H1 (cell line): ENCODE results near the gene PRR12. TPM values are rescaled to one million over a fixed set of nuclear protein-coding genes. Genes with fewer than 3 reads are reported as not detected.

Source experiments
- CTCF ChIA-PET: fragments of 300-600 bp; sonication (Branson Sonifier 250); formaldehyde crosslinking; loops from one replicate; lab custom pipeline; 2021; ENCODE audit not compliant: partially characterized antibody; lab: Charles Lee
- POLR2A ChIA-PET: fragments of 300-600 bp; sonication (Branson Sonifier 250); formaldehyde crosslinking; loops from one replicate; lab custom pipeline; 2021; ENCODE audit warnings: inconsistent platforms; ENCODE audit not compliant: partially characterized antibody; lab: Charles Lee
- DNase-seq, 2 experiments: peaks; one replicate each; pipeline versions ENCODE4 v3.0.0 to v3.0.0-alpha.2; 2010 to 2022; ENCODE audit warnings: low spot score in 2 of 2, low read depth in 1 of 2, mixed read lengths in 1 of 2
- FAIRE-seq: peaks from 2 replicates; lab custom pipeline; 2011; peaks lifted over from hg19 to GRCh38; lab: Jason Lieb, UNC
- H2AFZ ChIP-seq: 2 replicates; pipeline ENCODE4 v1.8.1; 2012; ENCODE audit warnings: low read length, inconsistent platforms
- H2AK5ac ChIP-seq: 2 replicates; pipeline ENCODE4 v1.6.1; 2013; ENCODE audit warnings: low read depth, low read length
- H2BK120ac ChIP-seq: replicated peaks from 2 replicates; pipeline ENCODE3; 2013; ENCODE audit warnings: low read depth, low read length, inconsistent platforms
- H2BK12ac ChIP-seq: 2 replicates; pipeline ENCODE4 v1.6.1; 2013; ENCODE audit warnings: low read depth, low read length
- H2BK15ac ChIP-seq: 2 replicates; pipeline ENCODE4 v1.6.1; 2013; ENCODE audit warnings: low read length
- H2BK20ac ChIP-seq: 2 replicates; pipeline ENCODE4 v1.6.1; 2013; ENCODE audit warnings: low read length
- H2BK5ac ChIP-seq: 2 replicates; pipeline ENCODE4 v1.6.1; 2013; ENCODE audit warnings: low read depth, low read length
- H3K14ac ChIP-seq: 2 replicates; pipeline ENCODE4 v1.6.1; 2013; ENCODE audit warnings: inconsistent platforms; ENCODE audit not compliant: insufficient read length
- H3K18ac ChIP-seq: 2 replicates; pipeline ENCODE4 v1.6.1; 2013; ENCODE audit warnings: low read length; ENCODE audit errors: extremely low read depth
- H3K23ac ChIP-seq: 2 replicates; pipeline ENCODE4 v1.6.1; 2013; ENCODE audit warnings: inconsistent platforms; ENCODE audit not compliant: insufficient read length
- H3K23me2 ChIP-seq: 2 replicates; pipeline ENCODE4 v1.6.1; 2013; ENCODE audit warnings: low read depth, low read length
- H3K27ac ChIP-seq: 2 replicates; pipeline ENCODE4 v1.6.1; 2011; ENCODE audit warnings: low read depth, low read length, inconsistent platforms
- H3K27me3 ChIP-seq, 4 experiments: replicated peaks in 1 of 4; 1 replicate in 1 of 4; 2 replicates in 3 of 4; pipeline versions ENCODE4 v1.6.1 to v1.8.1; 2011 to 2013; ENCODE audit warnings: low read length in 3 of 4, mild to moderate bottlenecking in 3 of 4, inconsistent platforms in 2 of 4, mixed read lengths in 2 of 4, moderate library complexity in 1 of 4; ENCODE audit not compliant: control insufficient read depth in 3 of 4, insufficient read depth in 3 of 4; ENCODE audit errors: extremely low read depth in 1 of 4
- H3K36me3 ChIP-seq, 4 experiments: 2 replicates each; pipeline versions ENCODE4 v1.6.1 to v1.8.1; 2011 to 2013; ENCODE audit warnings: mild to moderate bottlenecking in 4 of 4, low read length in 3 of 4, moderate library complexity in 2 of 4, control low read depth in 1 of 4, inconsistent platforms in 1 of 4; ENCODE audit not compliant: insufficient read depth in 4 of 4, control insufficient read depth in 2 of 4
- H3K4ac ChIP-seq: replicated peaks from 2 replicates; pipeline ENCODE3; 2013; ENCODE audit warnings: low read length, low read depth, mixed read lengths, inconsistent platforms; ENCODE audit not compliant: insufficient read length
- H3K4me1 ChIP-seq, 4 experiments: replicated peaks in 1 of 4; 1 replicate in 1 of 4; 2 replicates in 3 of 4; pipeline versions ENCODE4 v1.6.1 to v1.8.1; 2011 to 2013; ENCODE audit warnings: low read length in 3 of 4, inconsistent platforms in 2 of 4, mixed read lengths in 1 of 4; ENCODE audit not compliant: insufficient read depth in 4 of 4, control insufficient read depth in 3 of 4
- H3K4me2 ChIP-seq, 2 experiments: 2 replicates each; pipeline versions ENCODE4 v1.6.1 to v1.8.1; 2011 to 2013; ENCODE audit warnings: low read depth in 2 of 2, low read length in 2 of 2, control low read depth in 1 of 2, inconsistent platforms in 1 of 2, mild to moderate bottlenecking in 1 of 2; ENCODE audit not compliant: insufficient read depth in 1 of 2
- H3K4me3 ChIP-seq, 4 experiments: fragments of 200-600, 300-600 bp in 1 of 4; sonication (generic), shearing (Covaris generic), sonication (Bioruptor Twin) in 1 of 4; 2 replicates each; pipeline versions ENCODE4 v1.5.1 to v1.8.1; 2011 to 2016; ENCODE audit warnings: low read length in 4 of 4, low read depth in 3 of 4, control low read depth in 2 of 4, inconsistent platforms in 2 of 4, mild to moderate bottlenecking in 2 of 4, mixed read lengths in 1 of 4, moderate library complexity in 1 of 4; ENCODE audit not compliant: insufficient read depth in 2 of 4; ENCODE audit errors: extremely low read depth in 1 of 4
- H3K56ac ChIP-seq: replicated peaks from 2 replicates; pipeline ENCODE3; 2013; ENCODE audit warnings: low read depth, mild to moderate bottlenecking, mixed read lengths, low read length, inconsistent platforms; ENCODE audit not compliant: insufficient read length
- H3K79me1 ChIP-seq: 2 replicates; pipeline ENCODE4 v1.6.1; 2013; ENCODE audit warnings: low read depth, low read length, control low read depth
- H3K79me2 ChIP-seq, 2 experiments: 2 replicates each; pipeline versions ENCODE4 v1.6.1 to v1.8.1; 2012 to 2013; ENCODE audit warnings: low read length in 2 of 2, mild to moderate bottlenecking in 2 of 2, inconsistent platforms in 1 of 2; ENCODE audit not compliant: insufficient read depth in 2 of 2, control insufficient read depth in 1 of 2
- H3K9ac ChIP-seq, 4 experiments: replicated peaks in 1 of 4; 1 replicate in 1 of 4; 2 replicates in 3 of 4; pipeline versions ENCODE4 v1.6.1 to v1.8.1; 2011 to 2013; ENCODE audit warnings: low read depth in 3 of 4, low read length in 3 of 4, control low read depth in 2 of 4, mild to moderate bottlenecking in 2 of 4, moderate library complexity in 2 of 4, inconsistent platforms in 1 of 4; ENCODE audit errors: extremely low read depth in 1 of 4
- H3K9me3 ChIP-seq, 2 experiments: 2 replicates each; pipeline versions ENCODE4 v1.6.1 to v1.8.1; 2012 to 2013; ENCODE audit warnings: mild to moderate bottlenecking in 2 of 2, moderate library complexity in 2 of 2, control low read depth in 1 of 2, inconsistent platforms in 1 of 2, low read depth in 1 of 2, low read length in 1 of 2, mixed read lengths in 1 of 2; ENCODE audit not compliant: insufficient read depth in 2 of 2
- H4K20me1 ChIP-seq, 2 experiments: replicated peaks in 1 of 2; 2 replicates each; pipeline versions ENCODE3 to v1.8.1; 2011 to 2013; ENCODE audit warnings: inconsistent platforms in 2 of 2, low read length in 2 of 2, mild to moderate bottlenecking in 1 of 2; ENCODE audit not compliant: insufficient read depth in 2 of 2, control insufficient read depth in 1 of 2
- H4K5ac ChIP-seq: 2 replicates; pipeline ENCODE4 v1.6.1; 2013; ENCODE audit warnings: low read length, low read depth, mixed read lengths, inconsistent platforms; ENCODE audit not compliant: insufficient read length
- H4K8ac ChIP-seq: 2 replicates; pipeline ENCODE4 v1.8.0; 2013; ENCODE audit warnings: mild to moderate bottlenecking, moderate library complexity, low read length, inconsistent platforms; ENCODE audit not compliant: insufficient read depth; ENCODE audit errors: extremely low read depth
- H4K91ac ChIP-seq: replicated peaks from 2 replicates; pipeline ENCODE3; 2013; ENCODE audit warnings: low read length, mixed read lengths, inconsistent platforms; ENCODE audit not compliant: insufficient read length
- SUZ12 ChIP-seq: fragments of 200-600 bp; sonication (generic); IDR thresholded peaks from 2 replicates; pipeline ENCODE4 v1.6.1; 2012; ENCODE audit warnings: mild to moderate bottlenecking, inconsistent platforms, low read length, moderate library complexity, mixed read lengths
- TCF12 ChIP-seq: IDR thresholded peaks from 2 replicates; pipeline ENCODE4 v1.6.1; 2011; ENCODE audit warnings: low read depth, mild to moderate bottlenecking, low read length
- ZNF274 ChIP-seq: IDR thresholded peaks from 2 replicates; pipeline ENCODE4 v1.7.0; 2012; ENCODE audit warnings: low read length, borderline replicate concordance; ENCODE audit errors: extremely low read depth
- WGBS, 2 experiments: shearing (Covaris generic) in 1 of 2; methylation state at CpG; one replicate each; pipeline versions ENCODE4 v1.1.6 to v1.1.7; 2013 to 2015; ENCODE audit warnings: low lambda C conversion rate in 2 of 2, mixed read lengths in 2 of 2, inconsistent platforms in 1 of 2, low coverage in 1 of 2, missing lambda C conversion rate in 1 of 2; ENCODE audit not compliant: insufficient replicate concordance in 2 of 2, insufficient coverage in 1 of 2, insufficient read length in 1 of 2; ENCODE audit errors: extremely low coverage in 1 of 2, missing lambda C conversion rate in 1 of 2; 5-methylcytosine and 5-hydroxymethylcytosine counted together
- polyA plus RNA-seq, 7 experiments: library from polyadenylated mRNA; depleted of rRNA in 3 of 7; stranded (reverse) in 5 of 7; unstranded in 2 of 7; fragments of >200 nt in 5 of 7; fragments of 200-250 nt in 2 of 7; gene quantifications; 1 replicate in 5 of 7; 2 replicates in 1 of 7; 4 replicates in 1 of 7; pipeline versions ENCODE4 v1.2.1 to v1.2.3, GENCODE V29; 2011 to 2013; ENCODE audit warnings: missing spikeins in 2 of 7, mixed read lengths in 2 of 7
- total RNA-seq: library from RNA; stranded (reverse); fragmentation: NEBNext Ultra II Directional; extraction: Animal tissue kit (Norgen Biotek cat#: 25700); gene quantifications from 2 replicates; pipeline ENCODE4 v1.2.1, GENCODE V29; 2021

The PRR12 gene
- total and polyA plus RNA-seq, 2 of the 8 experiments (the other 6 are each of a cell fraction or from before 2014, with no cell fraction given), result 2.5 to 59.4 TPM

GRCh38 chr19:49626226-49626625 lies 35.2 kb downstream of the PRR12 start:
- Histone ChIP-seq H2BK120ac (no peak overlapping the region), H3K14ac (no peak overlapping the region), H3K79me1 (no peaks in the 10 kb centered on the region; the same call in 1 of the 2 replicates), H3K9ac (no peak overlapping the region), H2BK20ac (no peak overlapping the region), H3K36me3 (peaks cover 4 to 34% (median 13%) of the 10 kb centered on the region in 4 experiments; a peak in 7 of 8 replicates), H2BK5ac (no peak overlapping the region), H4K8ac (no peak overlapping the region), H4K20me1 (peaks cover 3 to 11% of the 10 kb centered on the region in 2 experiments), H3K4me1 (0 out of 7 replicates have a peak, but pooled peaks cover 0 to 3% (median 0%) of the 10 kb centered on the region in 4 experiments), H4K91ac (no peak overlapping the region), H3K4me2 (no peak overlapping the region), H3K79me2 (no peaks in the 10 kb centered on the region), H2AFZ (no peak overlapping the region), H4K5ac (no peak overlapping the region), H3K27ac (no peak overlapping the region), H3K18ac (no peak overlapping the region), H2AK5ac (no peak overlapping the region), H3K23me2 (no peaks in the 10 kb centered on the region), H3K9me3 (no peaks in the 10 kb centered on the region), H3K56ac (no peak overlapping the region), H3K27me3 (no peaks in the 10 kb centered on the region), H2BK12ac (no peak overlapping the region), H3K4me3 (no peak overlapping the region), H3K23ac (no peak overlapping the region), H2BK15ac (no peak overlapping the region), H3K4ac (no peak overlapping the region)
- DNase-seq (no peak), FAIRE-seq (no peak)
- TF ChIP-seq ZNF274 (no peak), SUZ12 (no peak), TCF12 (no peak)
- CTCF ChIA-PET, result no interaction called here
- POLR2A ChIA-PET, result interaction anchor here (2.6 to 50.7 kb wide), 2 partner anchors 9 to 24 kb away, joined by 14 to 840 read pairs; partner anchors contain the start of gene PRR12
- WGBS, 2 experiments, result 98% methylated on average over 7 of the region's 11 CpGs; no CpG with 5 or more reads in 1 of the 2 experiments
